Measurements from ENCODE around the gene CA6.
"Not testable (repeated sequence)": the region's sequence is repeated elsewhere in the genome, so short reads cannot be mapped to it uniquely, and the experiment has no call there.

The CA6 gene

DNA sequence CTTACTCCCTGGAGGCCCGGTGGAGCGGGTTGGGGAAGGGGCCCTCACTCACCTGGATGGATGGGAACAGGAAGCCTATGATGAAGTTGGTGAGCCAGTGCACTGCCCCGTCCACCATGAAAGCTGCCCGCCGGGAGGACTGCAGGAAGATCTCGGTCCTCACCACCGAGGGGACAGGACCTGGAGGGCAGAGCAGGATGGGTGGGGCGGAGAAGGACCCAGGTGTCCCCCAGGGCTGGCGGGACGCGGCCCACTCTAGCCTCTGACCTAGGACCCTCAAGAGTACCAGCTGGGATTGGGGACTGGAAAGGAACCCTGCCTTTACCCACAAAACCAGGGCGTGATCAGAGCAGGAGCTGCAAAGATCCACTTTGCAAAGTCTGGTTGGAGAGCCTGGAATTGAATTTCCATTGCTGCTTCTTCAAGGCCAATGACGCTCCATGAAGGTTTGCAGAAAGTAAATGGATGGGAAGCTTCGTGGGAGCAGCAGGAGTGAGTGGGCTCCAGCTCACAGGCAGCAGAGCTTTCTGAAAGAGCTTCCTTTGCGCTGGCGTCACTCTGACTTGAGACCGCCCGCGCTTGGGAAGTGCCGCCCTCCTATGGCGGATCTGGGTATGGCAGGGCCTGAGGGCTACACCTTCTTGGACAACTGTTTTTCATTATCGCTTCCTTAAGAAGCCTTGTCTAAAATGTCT is 59.2 kb downstream of the CA6 start:
- peak; percentile 83 for DNase-seq (ENCODE audit: low read depth)

DNA sequence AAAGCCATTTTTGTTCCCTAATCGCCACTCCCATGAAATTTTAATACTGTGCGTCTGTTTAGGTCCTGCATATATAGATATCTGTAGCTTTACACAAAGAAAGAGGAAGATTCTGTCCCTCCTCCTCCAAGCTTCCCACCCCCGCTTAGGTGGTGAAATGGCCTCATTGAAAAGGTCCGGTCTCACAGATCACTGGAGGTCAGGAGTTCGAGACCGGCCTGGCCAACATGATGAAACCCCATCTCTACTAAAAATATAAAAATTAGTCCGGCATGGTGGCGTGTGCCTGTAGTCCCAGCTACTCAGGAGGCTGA is 59.7 kb downstream of the CA6 start:
- no peak for DNase-seq (ENCODE audit: low read depth)

DNA sequence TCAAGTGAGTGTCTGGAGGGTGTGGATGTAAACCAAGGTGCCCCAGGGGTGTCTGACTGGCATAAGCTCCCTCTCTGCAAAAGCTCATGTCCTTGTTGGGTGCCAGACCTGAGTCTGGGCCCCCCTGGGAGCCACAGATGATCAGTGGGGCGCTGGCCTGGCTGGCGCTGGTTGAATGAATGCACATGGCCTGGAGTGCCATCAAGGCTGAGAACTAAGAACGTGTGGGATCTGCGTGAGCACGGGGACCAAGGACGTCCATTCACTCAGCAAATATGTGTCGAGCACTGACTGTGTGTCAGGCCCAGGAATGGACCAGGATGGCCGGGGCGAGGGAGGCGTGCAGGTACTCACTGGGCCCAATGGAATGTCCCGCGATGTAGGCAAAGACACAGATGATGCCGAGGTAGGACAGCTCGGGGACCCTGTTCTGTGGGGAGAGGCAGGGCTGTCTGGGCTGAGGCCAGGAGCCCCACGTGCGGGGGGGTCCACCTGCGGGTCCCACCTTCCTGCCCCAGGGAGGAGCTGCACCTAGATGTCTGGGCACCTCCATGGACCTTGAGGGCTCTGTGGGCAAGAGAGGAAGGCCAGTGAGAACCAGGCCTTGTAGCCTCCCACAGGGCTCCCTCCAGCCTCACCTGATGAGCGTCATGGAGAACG is 61.4 kb downstream of the CA6 start:
- no peak for DNase-seq (ENCODE audit: low read depth)

DNA sequence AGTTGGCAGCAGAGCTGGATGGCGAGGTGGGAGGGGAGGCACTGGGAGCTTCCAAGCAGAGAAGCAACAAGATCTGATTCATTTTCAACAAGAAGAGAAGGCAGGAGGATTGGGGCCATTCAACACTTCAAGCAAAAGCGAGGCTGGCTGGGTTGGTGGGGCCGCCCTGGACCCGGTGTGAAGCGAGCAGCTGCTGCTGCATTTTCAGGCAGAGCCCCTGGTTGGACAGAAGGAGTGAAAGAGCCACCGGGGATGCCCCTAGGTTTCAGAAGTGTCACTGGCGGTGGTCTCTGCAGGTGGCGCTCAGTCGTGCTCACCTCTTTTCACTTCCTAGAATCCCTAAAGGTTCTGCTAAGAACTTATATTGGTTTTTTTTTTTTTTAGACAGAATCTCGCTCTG is 62.6 kb downstream of the CA6 start:
- no peak for DNase-seq (ENCODE audit: low read depth)

DNA sequence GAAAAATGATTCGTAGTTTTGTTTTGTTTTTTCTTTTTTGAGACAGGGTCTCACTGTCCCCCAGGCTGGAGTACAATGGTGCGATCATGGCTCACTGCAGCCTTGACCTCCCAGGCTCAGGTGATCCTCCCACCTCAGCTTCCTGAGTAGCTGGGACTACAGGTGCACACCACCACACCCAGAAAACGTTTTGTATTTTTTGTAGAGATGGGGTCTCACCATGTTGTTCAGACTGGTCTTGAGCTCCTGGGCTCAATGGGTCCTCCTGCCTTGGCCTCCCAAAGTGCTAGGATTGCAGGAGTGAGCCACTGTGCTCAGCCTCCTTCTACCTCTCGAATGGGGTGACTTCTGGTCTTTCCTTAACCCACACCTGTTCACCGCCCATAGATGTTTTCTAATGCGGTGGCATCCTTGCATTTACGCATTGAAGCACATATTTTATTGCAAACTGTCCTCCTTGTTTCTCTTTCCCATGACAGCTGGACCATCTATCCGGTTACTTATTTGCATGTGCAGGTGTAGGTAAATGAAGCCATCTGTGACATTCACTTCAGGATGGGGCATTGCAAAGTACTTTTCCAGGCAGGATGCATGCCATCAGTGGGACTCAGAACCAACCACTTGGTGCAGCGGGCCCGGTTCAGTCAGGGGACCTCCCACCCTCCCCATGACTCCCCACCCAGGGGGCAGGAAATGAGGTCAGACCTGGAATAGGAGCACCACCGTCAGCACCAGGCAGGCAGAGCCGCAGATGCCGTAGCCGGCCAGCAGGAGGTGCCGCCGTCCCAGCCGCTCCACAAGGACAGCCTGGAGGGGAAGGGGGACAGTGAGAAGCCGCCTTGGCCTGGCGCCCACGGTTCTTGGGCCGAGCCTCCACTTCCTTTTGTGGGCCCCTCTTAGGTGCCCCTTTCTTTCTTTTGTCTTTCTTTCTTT is 64.0 kb downstream of the CA6 start:
- DNase-seq (ENCODE audit: low read depth), result peak; percentile 4

DNA sequence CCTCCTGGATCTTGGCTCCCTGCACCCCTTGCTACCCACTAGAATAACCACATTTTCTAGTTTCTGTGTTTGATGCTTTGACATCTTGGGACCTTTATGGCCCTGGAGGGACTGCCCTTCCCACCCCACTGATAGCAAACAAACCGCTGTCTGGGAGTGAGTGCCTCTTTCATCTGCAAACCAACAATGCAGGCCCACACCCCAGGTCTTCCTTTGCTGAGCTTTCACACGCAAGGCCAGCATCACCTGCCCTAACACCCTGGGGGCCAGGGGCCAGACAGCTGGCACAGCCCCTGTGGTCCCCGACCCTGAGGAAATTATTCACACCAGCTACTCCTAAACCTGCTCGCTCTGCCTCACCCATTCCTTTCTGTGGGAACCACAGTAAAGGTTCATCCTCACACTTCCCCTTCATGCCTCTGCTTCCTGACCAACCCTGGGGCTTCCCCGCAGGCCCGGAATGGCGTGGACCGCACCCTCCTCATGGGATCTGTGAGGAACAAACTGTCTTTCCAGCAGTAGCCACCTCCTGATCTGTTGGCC is 65.2 kb downstream of the CA6 start:
- DNase-seq (ENCODE audit: low read depth), result no peak

DNA sequence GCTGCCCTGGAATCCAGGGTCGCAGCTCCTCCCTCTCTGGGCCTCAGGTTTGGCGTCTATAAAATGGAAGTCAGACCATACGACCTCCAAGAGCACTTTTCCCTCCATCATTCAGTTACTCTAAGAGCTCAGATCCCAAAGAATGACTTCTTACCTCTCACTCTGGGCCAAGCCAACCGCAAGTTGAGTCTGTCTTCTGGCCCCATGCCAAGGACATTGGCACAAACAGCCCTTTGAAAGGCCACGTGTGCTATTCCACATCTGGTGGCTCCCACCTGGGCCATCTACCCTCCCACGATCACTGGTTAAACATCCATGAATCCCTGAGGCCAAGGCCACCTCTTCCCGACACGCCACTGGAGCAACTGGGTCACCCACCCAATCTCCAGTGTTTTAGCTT is 68.2 kb downstream of the CA6 start:
- no peak for DNase-seq (ENCODE audit: low read depth)

DNA sequence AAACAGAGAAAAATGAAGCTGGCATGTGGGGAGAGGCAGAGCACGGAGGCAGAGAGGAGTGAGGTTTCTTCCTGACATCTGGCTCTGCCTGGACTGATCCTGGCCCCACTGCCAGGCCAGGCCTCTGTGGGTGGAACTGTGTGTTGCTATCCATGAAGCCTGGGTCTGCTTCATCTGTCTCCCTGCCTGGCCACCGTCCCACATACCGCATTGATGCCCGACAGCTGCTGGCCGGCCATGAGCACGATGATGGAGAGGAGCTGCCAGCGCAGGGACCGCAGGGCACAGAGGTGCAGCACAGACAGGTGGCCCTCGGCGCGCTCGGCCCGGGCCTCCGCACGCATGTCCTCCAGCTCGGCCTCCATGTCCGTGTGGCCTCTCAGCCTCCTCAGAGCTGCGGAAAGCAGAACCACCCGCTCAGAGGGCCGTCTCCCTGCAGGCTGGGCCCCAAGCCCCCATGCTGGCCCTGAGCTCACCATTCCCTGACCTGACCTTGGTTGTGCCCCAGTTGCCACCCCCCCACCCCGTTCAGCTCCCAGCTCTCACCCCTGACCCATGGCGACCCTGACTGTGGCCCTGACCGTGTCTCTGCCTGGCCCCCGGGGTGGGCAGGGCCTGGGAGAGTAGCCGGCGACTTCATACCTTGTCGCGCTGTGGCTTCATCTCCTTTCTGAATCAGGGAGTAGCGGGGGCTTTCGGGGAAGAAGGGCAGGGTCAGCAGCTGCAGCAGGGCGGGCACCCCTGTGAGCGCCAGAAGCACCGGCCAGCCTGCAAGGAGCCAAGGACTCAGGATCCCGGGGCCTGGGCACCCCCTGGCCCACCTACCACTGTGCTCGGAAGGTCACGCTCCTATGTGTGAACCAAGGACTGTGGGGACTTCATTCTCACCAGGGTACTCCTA is 69.1 kb downstream of the CA6 start:
- DNase-seq (ENCODE audit: low read depth), result no peak

DNA sequence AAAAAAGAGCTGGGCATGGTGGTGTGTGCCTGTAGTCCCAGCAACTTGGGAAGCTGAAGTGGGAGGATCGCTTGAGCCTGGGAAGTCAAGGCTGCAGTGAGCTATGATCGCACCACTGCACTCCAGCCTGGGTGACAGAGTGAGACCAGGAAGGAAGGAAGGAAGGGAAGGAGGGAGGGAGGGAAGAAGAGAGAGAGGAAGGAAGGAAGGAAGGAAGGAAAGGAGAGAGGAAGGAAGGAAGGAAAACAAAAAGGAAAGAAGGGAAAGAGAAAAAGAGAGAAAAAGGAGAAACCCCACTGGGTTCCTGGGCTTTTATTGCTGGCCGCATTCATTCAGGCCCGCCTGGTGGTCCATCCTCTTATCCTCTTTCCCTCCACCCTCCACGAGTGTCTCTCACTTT is 70.8 kb downstream of the CA6 start:
- no peak for DNase-seq (ENCODE audit: low read depth)

DNA sequence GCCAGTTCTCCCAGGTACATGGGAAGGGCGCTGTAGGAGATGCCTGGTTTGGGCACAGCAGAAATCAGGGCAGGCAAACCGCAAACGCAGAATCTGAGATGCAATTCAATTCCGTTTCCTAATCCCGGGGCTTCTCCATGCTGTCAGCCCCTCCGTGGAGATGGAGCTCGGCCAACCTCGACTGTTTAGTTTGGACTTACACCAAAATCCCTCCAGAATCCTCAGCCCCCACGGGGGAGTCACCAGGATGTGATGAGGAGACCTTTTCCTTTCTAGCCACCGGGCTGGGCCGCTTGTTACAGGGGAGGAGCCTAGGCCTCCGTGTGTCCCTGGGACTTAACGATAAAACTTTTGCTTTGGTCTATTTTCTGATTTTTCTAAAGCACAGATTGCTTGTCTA is 72.7 kb downstream of the CA6 start:
- DNase-seq (ENCODE audit: low read depth), result no peak

DNA sequence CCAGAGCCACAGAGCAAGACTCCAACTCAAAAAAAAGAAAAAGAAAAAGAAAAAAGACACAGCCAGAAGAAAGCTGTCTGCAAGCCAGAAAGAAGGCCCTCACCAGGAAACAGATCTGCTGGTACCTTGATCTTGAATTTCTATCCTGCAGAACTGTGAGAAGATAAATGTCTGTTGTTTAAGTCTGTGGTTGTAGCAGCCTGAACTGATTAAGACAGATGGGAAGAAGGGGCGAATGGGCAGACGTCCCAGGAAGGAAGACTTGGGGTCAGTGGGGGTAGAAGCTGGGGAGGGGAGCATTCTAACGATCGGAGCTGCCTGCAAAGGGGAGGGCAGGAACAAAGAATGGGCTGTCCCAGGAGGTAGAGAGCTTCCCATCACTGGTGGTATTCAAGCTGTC is 74.2 kb downstream of the CA6 start:
- no peak for DNase-seq (ENCODE audit: low read depth)

DNA sequence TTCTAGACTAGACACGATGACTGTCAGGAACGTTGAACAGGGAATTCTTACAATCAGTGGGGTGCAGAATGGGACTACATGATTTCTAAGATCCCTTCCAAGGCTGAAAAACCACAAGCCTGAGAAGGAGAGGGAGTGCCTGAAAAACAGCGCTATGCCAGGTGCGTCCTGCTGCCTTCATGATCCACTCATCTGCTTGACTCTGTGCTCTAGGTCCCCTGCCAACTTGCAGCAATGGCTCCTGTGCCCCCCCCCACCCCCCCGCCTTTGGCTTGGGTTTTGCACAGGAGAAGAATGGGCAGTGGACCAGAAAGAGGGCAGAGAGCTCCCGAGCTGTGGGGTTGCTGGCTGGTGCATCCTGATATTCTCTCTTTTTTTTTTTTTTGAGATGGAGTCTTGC is 74.6 kb downstream of the CA6 start:
- DNase-seq (ENCODE audit: low read depth), result no peak

DNA sequence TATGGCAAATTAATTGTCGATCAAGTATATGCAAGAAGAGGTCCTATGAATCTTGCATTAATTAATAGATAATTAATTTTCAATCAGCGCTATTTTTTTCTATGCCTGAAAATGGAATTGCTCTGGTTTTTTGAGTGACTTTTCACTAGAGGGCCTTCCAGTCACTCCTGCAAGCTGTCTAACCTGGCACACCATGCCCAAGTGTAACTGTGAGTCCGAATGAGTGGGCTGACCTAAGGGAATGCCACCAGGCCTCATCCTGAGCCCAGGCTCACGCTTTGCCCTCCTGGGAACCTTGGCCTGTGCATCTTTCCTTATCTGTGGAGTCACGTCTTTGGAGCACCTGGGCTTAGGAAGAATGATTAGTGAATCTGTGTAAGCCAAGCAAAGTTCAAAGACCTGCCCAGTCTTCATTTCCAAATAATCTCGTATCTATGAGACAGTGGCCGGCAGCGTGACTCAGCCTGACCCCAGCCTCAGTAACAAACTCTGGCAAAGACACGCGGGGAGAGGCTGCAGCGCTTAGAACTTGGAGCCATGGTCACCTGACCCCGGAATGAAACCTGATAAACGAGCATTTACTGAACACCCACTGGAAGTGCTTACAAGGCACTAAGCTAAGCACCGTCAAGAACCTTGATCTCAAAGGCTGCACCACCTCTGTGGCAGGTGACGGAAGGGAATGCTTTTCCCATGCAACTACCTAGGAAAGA is 76.5 kb downstream of the CA6 start:
- not testable (repeated sequence) for DNase-seq (ENCODE audit: low read depth)

DNA sequence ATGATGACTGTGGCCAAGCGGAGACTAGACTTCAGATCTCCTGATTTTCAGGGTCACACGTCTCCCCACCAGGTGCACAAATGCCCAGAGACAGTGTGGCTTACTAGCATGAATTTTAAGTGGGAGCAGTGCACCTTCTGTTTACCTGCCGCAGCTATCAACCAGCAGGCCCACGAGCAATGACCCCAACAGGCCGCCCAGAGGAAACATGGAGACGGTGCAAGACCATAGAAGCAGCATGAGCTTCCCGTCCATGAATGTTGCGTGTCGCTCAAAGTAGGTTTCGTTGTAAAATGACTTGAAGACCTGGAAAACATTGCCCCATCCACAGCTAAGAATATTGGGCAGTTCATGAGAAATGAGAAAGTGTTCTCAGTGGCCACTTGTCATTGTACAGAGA is 77.1 kb downstream of the CA6 start:
- no peak for DNase-seq (ENCODE audit: low read depth)
